ENCODE data around the gene PAPPA. TPM values are rescaled to one million over a fixed set of nuclear protein-coding genes. Genes with fewer than 3 reads are reported as not detected.

PAPPA gene
- polyA plus RNA-seq, 1 of the 3 experiments (the other 2 are of a cell fraction) = 44.5 TPM

- peaks cover 31% of the 10 kb centered on the region for H4K20me1 ChIP-seq (ENCODE audit: insufficient read depth)
These were observed 163.9 kb downstream of the PAPPA start for GRCh38 chr9:116317503-116317902.

GRCh38 chr9:116318468-116319374, 165.1 kb downstream of the PAPPA start:
- POLR2A ChIA-PET = no interaction called here
- CTCF ChIA-PET = interaction anchor here (0.7 kb wide), 1 partner anchor 18 kb away, joined by 3 read pairs; no protein-coding TSS in a partner anchor
- Histone ChIP-seq H3K4me2 (no peak overlapping the region), H2AFZ (ENCODE audit: low read depth) (no peak overlapping the region), H3K9me2 (no peaks in the 10 kb centered on the region), H3K4me3 (ENCODE audit: low read depth in 2 of 2, low read length in 1 of 2) (no peak overlapping the region), H3K27me3 (ENCODE audit: insufficient read depth) (no peaks in the 10 kb centered on the region), H4K20me1 (ENCODE audit: insufficient read depth) (peaks cover 38% of the 10 kb centered on the region), H3K9me3 (no peaks in the 10 kb centered on the region), H3K27ac (ENCODE audit: low read depth in 2 of 2, low read length in 1 of 2) (no peak overlapping the region), H3F3A (replicated peaks; ENCODE audit: insufficient read depth) (peaks cover 9% of the 10 kb centered on the region), H3K4me1 (ENCODE audit: control insufficient read depth in 1 of 2, insufficient read depth in 2 of 2, low read depth in 1 of 2, low read length in 1 of 2) (peaks cover 16 to 18% of the 10 kb centered on the region in 2 experiments; a peak in 3 of 4 replicates), H3K9ac (no peak overlapping the region), H3K36me3 (replicated peaks in 1 of 2; ENCODE audit: control insufficient read depth in 1 of 2, insufficient read depth in 2 of 2, low read length in 1 of 2) (peaks cover 32 to 61% of the 10 kb centered on the region in 2 experiments), H3K79me2 (ENCODE audit: insufficient read depth) (peaks cover 65% of the 10 kb centered on the region; the same call in 1 of the 2 replicates)
- 95% methylated on average over 15 of the region's 19 CpGs for WGBS (ENCODE audit: low lambda C conversion rate)
- TF ChIP-seq NFIC (IDR thresholded peaks at IDR 0.05; ENCODE audit: borderline replicate concordance) = no peak
- no peak for TF ChIP-seq IRF3 (IDR thresholded peaks at IDR 0.05; ENCODE audit: low read depth, low read length)
- no peak for TF ChIP-seq GABPA (IDR thresholded peaks at IDR 0.05; ENCODE audit: low read depth)
- no peak for DNase-seq

More at GRCh38 chr9:116317503-116317902, 163.9 kb downstream of the PAPPA start:
- peaks cover 6 to 10% of the 10 kb centered on the region in 2 experiments; a peak in 2 of 4 replicates for H3K4me1 ChIP-seq (ENCODE audit: control insufficient read depth in 1 of 2, insufficient read depth in 2 of 2, low read depth in 1 of 2, low read length in 1 of 2)
- 94% methylated on average over 2 of the region's 2 CpGs for WGBS (ENCODE audit: low lambda C conversion rate)
- H3K27ac ChIP-seq (ENCODE audit: low read depth in 2 of 2, low read length in 1 of 2) = no peak overlapping the region
- no peak overlapping the region for H3K4me3 ChIP-seq (ENCODE audit: low read depth in 2 of 2, low read length in 1 of 2)
- DNase-seq = no peak
- no peak overlapping the region for H3K9ac ChIP-seq
- H3K27me3 ChIP-seq (ENCODE audit: insufficient read depth) = no peaks in the 10 kb centered on the region
- H3K79me2 ChIP-seq (ENCODE audit: insufficient read depth) = peaks cover 59% of the 10 kb centered on the region; the same call in 1 of the 2 replicates
- peaks cover 35 to 66% of the 10 kb centered on the region in 2 experiments for H3K36me3 ChIP-seq (replicated peaks in 1 of 2; ENCODE audit: control insufficient read depth in 1 of 2, insufficient read depth in 2 of 2, low read length in 1 of 2)
- ChIA-PET CTCF (interaction anchor here (1.0 to 1.2 kb wide), 2 partner anchors 165 to 724 kb away, joined by 3 read pairs; no protein-coding TSS in a partner anchor), POLR2A (no interaction called here)
- no peaks in the 10 kb centered on the region for H3K9me2 ChIP-seq
- no peak overlapping the region for H2AFZ ChIP-seq (ENCODE audit: low read depth)
- no peak for TF ChIP-seq SMC3 (IDR thresholded peaks at IDR 0.05; ENCODE audit: low read depth, low read length)
- TF ChIP-seq PBX3 (IDR thresholded peaks at IDR 0.05) = no peak
- no peak for TF ChIP-seq NRF1 (IDR thresholded peaks at IDR 0.05; ENCODE audit: low read depth, low read length)
- TF ChIP-seq TAF1 (IDR thresholded peaks at IDR 0.05; ENCODE audit: borderline replicate concordance, low read depth, low read length) = no peak
- no peak overlapping the region for H3K4me2 ChIP-seq
- peaks cover 8% of the 10 kb centered on the region for H3F3A ChIP-seq (replicated peaks; ENCODE audit: insufficient read depth)
- H3K9me3 ChIP-seq = no peaks in the 10 kb centered on the region
